GM12878 (cell line): ENCODE results near the gene IVD. TPM values are rescaled to one million over a fixed set of nuclear protein-coding genes. Genes with fewer than 3 reads are reported as not detected.

Experiments used
- ATAC-seq: fragments of 200-7000 bp; cut with Tn5 transposase; 3 replicates; pipeline ENCODE4 v1.9.1; 2020; ENCODE audit warnings: mild to moderate bottlenecking, moderate library complexity
- BruUV-seq: library from RNA; stranded (reverse); fragments of 400-500 nt; replicated peaks from 2 replicates; lab custom pipeline; 2021; lab: Mats Ljungman, UMichigan
- CTCF ChIA-PET: fragments of 300-600 bp; sonication (Branson Sonifier 250); formaldehyde crosslinking; extraction: SDS; loops from one replicate; lab custom pipeline; 2021; ENCODE audit warnings: inconsistent platforms; lab: Yijun Ruan, JAX
- POLR2A ChIA-PET: fragments of 350-600 bp; formaldehyde crosslinking; extraction: SDS; loops from one replicate; lab custom pipeline; 2021; ENCODE audit warnings: inconsistent platforms; lab: Charles Lee
- RAD21 ChIA-PET: fragments of 300-600 bp; sonication (Branson Sonifier 250); formaldehyde crosslinking; loops from one replicate; lab custom pipeline; 2023; ENCODE audit warnings: antibody characterized with exemption; ENCODE audit not compliant: unreplicated experiment; lab: Charles Lee
- SMC1A ChIA-PET: fragments of 300-600 bp; sonication (Branson Sonifier 250); formaldehyde crosslinking; loops from one replicate; lab custom pipeline; 2023; ENCODE audit not compliant: unreplicated experiment, uncharacterized antibody; lab: Charles Lee
- DNase-seq: peaks from one replicate; pipeline ENCODE4 v3.0.0-alpha.2; 2011; ENCODE audit warnings: low read depth, low spot score
- FAIRE-seq: peaks from 3 replicates; lab custom pipeline; 2011; peaks lifted over from hg19 to GRCh38; lab: Jason Lieb, UNC
- H2AFZ ChIP-seq: 2 replicates; pipeline ENCODE4 v1.6.0; 2011; ENCODE audit warnings: low read depth, low read length, control low read depth; ENCODE audit not compliant: control insufficient read depth
- H3K27ac ChIP-seq: 2 replicates; pipeline ENCODE4 v1.5.1; 2011; ENCODE audit warnings: control low read depth; ENCODE audit not compliant: control insufficient read depth, insufficient read depth
- H3K27me3 ChIP-seq, 2 experiments: replicated peaks in 1 of 2; 2 replicates each; pipeline versions ENCODE4 v1.6.0 to v1.6.1; 2011; ENCODE audit warnings: low read length in 1 of 2; ENCODE audit not compliant: control insufficient read depth in 2 of 2, insufficient read depth in 2 of 2
- H3K36me3 ChIP-seq, 2 experiments: 2 replicates each; pipeline ENCODE4 v1.5.1; 2011; ENCODE audit warnings: low read length in 1 of 2; ENCODE audit not compliant: control insufficient read depth in 2 of 2, insufficient read depth in 2 of 2
- H3K4me1 ChIP-seq: 2 replicates; pipeline ENCODE4 v1.6.1; 2011; ENCODE audit warnings: mild to moderate bottlenecking, low read length, moderate library complexity, mixed read lengths; ENCODE audit not compliant: control insufficient read depth, insufficient read depth
- H3K4me2 ChIP-seq: 2 replicates; pipeline ENCODE4 v1.6.0; 2011; ENCODE audit warnings: control low read depth; ENCODE audit not compliant: control insufficient read depth, insufficient read depth
- H3K4me3 ChIP-seq: fragments of 200-600 bp; sonication (generic); 2 replicates; pipeline ENCODE4 v1.5.1; 2016
- H3K79me2 ChIP-seq: 2 replicates; pipeline ENCODE4 v1.6.0; 2011; ENCODE audit warnings: low read length; ENCODE audit not compliant: control insufficient read depth, insufficient read depth
- H3K9ac ChIP-seq: 2 replicates; pipeline ENCODE4 v1.8.0; 2011; ENCODE audit warnings: low read length, control low read depth, mixed read lengths; ENCODE audit not compliant: control insufficient read depth, insufficient read depth
- H3K9me3 ChIP-seq: replicated peaks from 3 replicates; pipeline ENCODE4 v1.5.1; 2011; ENCODE audit warnings: mild to moderate bottlenecking, low read length; ENCODE audit not compliant: control insufficient read depth, insufficient read depth
- H4K20me1 ChIP-seq: 2 replicates; pipeline ENCODE4 v1.6.0; 2011; ENCODE audit not compliant: control insufficient read depth, insufficient read depth
- BACH1 ChIP-seq: fragments of 450-650 bp; IDR thresholded peaks from 2 replicates; pipeline ENCODE4 v1.6.1; 2017; ENCODE audit warnings: mild to moderate bottlenecking, borderline replicate concordance
- BHLHE40 ChIP-seq, 2 experiments: fragments of 450-650 bp in 1 of 2; IDR thresholded peaks; 2 replicates each; pipeline ENCODE4 v1.6.1; 2011 to 2017; ENCODE audit warnings: low read depth in 2 of 2, borderline replicate concordance in 1 of 2, improper control_type of control experiment in 1 of 2, low read length in 1 of 2, mild to moderate bottlenecking in 1 of 2
- CBFB ChIP-seq: IDR thresholded peaks from 2 replicates; pipeline ENCODE4 v1.6.1; 2016; ENCODE audit warnings: antibody characterized with exemption, low read depth
- CEBPZ ChIP-seq: fragments of 150-350 bp; IDR thresholded peaks from 2 replicates; pipeline ENCODE4 v1.6.1; 2016; ENCODE audit warnings: low read depth, low read length
- ELK1 ChIP-seq: IDR thresholded peaks from 2 replicates; pipeline ENCODE4 v1.6.1; 2012; ENCODE audit warnings: low read depth, low read length, improper control_type of control experiment
- HDGF ChIP-seq: fragments of 450-650 bp; IDR thresholded peaks from 2 replicates; pipeline ENCODE4 v1.6.1; 2016; ENCODE audit warnings: antibody characterized with exemption
- JUNB ChIP-seq: IDR thresholded peaks from 2 replicates; pipeline ENCODE4 v1.6.1; 2016; ENCODE audit warnings: antibody characterized with exemption, mild to moderate bottlenecking
- KDM1A ChIP-seq: fragments of 200-600 bp; sonication (generic); IDR thresholded peaks from 2 replicates; pipeline ENCODE4 v1.6.1; 2016; ENCODE audit warnings: borderline replicate concordance
- MAX ChIP-seq: IDR thresholded peaks from 2 replicates; pipeline ENCODE4 v1.6.1; 2012; ENCODE audit warnings: low read depth, low read length, improper control_type of control experiment
- MTA2 ChIP-seq: fragments of 450-650 bp; IDR thresholded peaks from 2 replicates; pipeline ENCODE4 v1.6.1; 2016; ENCODE audit warnings: low read depth, mild to moderate bottlenecking, moderate library complexity
- POLR2A ChIP-seq: IDR thresholded peaks from 2 replicates; pipeline ENCODE4 v1.6.1; 2011; ENCODE audit warnings: low read depth, mild to moderate bottlenecking, low read length
- POU2F2 ChIP-seq: IDR thresholded peaks from 3 replicates; pipeline ENCODE4 v1.6.1; 2011; ENCODE audit warnings: low read depth, mild to moderate bottlenecking, low read length, borderline replicate concordance
- SKIL ChIP-seq: fragments of 450-650 bp; IDR thresholded peaks from 2 replicates; pipeline ENCODE4 v1.6.1; 2017; ENCODE audit warnings: mild to moderate bottlenecking, low read depth, inconsistent platforms; ENCODE audit not compliant: poor library complexity, severe bottlenecking
- SMC3 ChIP-seq: IDR thresholded peaks from 2 replicates; pipeline ENCODE4 v1.6.1; 2011; ENCODE audit warnings: low read length, improper control_type of control experiment, borderline replicate concordance
- SP1 ChIP-seq: IDR thresholded peaks from one replicate; pipeline ENCODE4 v1.6.1; 2011; ENCODE audit warnings: low read depth, low read length
- SUPT20H ChIP-seq: IDR thresholded peaks from 2 replicates; pipeline ENCODE4 v1.6.1; 2011; ENCODE audit warnings: low read depth, mild to moderate bottlenecking, low read length, moderate library complexity, borderline replicate concordance; ENCODE audit not compliant: control insufficient read depth
- TCF12 ChIP-seq: IDR thresholded peaks from 2 replicates; pipeline ENCODE4 v1.6.1; 2011; ENCODE audit warnings: low read depth, mild to moderate bottlenecking, low read length
- USF2 ChIP-seq: IDR thresholded peaks from 2 replicates; pipeline ENCODE4 v1.6.1; 2011; ENCODE audit warnings: low read depth, low read length, improper control_type of control experiment, borderline replicate concordance
- ZBED1 ChIP-seq: IDR thresholded peaks from 2 replicates; pipeline ENCODE4 v1.6.1; 2016; ENCODE audit warnings: borderline replicate concordance
- WGBS: methylation state at CpG from one replicate; pipeline ENCODE4 v1.1.6; 2016; ENCODE audit warnings: low lambda C conversion rate; ENCODE audit not compliant: insufficient replicate concordance, insufficient coverage; ENCODE audit errors: missing lambda C conversion rate; 5-methylcytosine and 5-hydroxymethylcytosine counted together
- in situ Hi-C: fragments of 300-500 bp; cut with MboI; formaldehyde crosslinking; loops from 9 replicates; pipeline ENCODE4 v1.14.3; 2018; ENCODE audit warnings: mixed read lengths
- intact Hi-C: fragments of 100-400 bp; cut with micrococcal nuclease; formaldehyde crosslinking; loops from one replicate; pipeline ENCODE4 v1.14.2; 2022; ENCODE audit not compliant: unreplicated experiment
- polyA plus RNA-seq, 11 experiments: library from polyadenylated mRNA; depleted of rRNA in 4 of 11; unstranded in 6 of 11; stranded (reverse) in 5 of 11; fragments of >200 nt; fragmentation: Nextera tagmentation in 4 of 11; fragmentation: Illumina TruSeq in 1 of 11; extraction: Ambion mirVana in 4 of 11; extraction: Trizol in 1 of 11; gene quantifications; 1 replicate in 1 of 11; 2 replicates in 10 of 11; pipeline versions ENCODE4 v1.2.1 to v1.2.3, GENCODE V29; 2011 to 2016; ENCODE audit warnings: inconsistent platforms in 2 of 11, missing spikeins in 2 of 11, low read depth in 1 of 11
- total RNA-seq, 4 experiments: library from RNA; depleted of rRNA in 3 of 4; stranded (reverse); fragments of >200 nt in 3 of 4; fragmentation: Illumina TruSeq in 1 of 4; extraction: Trizol in 1 of 4; gene quantifications; 2 replicates each; pipeline versions ENCODE4 v1.2.1 to v1.2.3, GENCODE V29; 2013 to 2021

IVD gene
- total and polyA plus RNA-seq, 10 of the 15 experiments (the other 5 are each of a cell fraction or from before 2014, with no cell fraction given): 5.3 to 59.8 (median 45.7) TPM

- intact Hi-C loops: loop anchor here (10.0 kb wide), 1 partner anchor 149 kb away; the partner anchor contains the start of gene KNL1
- Histone ChIP-seq H2AFZ (no peak overlapping the region), H3K27ac (no peak overlapping the region), H3K4me1 (peaks cover 6% of the 10 kb centered on the region), H4K20me1 (peaks cover 23% of the 10 kb centered on the region), H3K4me3 (no peak overlapping the region), H3K9me3 (no peaks in the 10 kb centered on the region), H3K79me2 (peaks cover 39% of the 10 kb centered on the region), H3K36me3 (peaks cover 0 to 4% of the 10 kb centered on the region in 2 experiments; a peak in 1 of 4 replicates), H3K27me3 (no peaks in the 10 kb centered on the region), H3K4me2 (no peak overlapping the region), H3K9ac (no peak overlapping the region)
- in situ Hi-C loops: no loop called here
- BruUV-seq: no TSS peak
- ChIA-PET SMC1A (no interaction called here), CTCF (no interaction called here), POLR2A (no interaction called here), RAD21 (no interaction called here)
- TF ChIP-seq ELK1 (no peak), SP1 (no peak), MTA2 (no peak), USF2 (no peak), CEBPZ (no peak), ZBED1 (no peak), MAX (no peak), CBFB (no peak), BACH1 (no peak), POLR2A (no peak), HDGF (no peak), JUNB (no peak), SKIL (no peak), SUPT20H (no peak), TCF12 (no peak), SMC3 (no peak), KDM1A (no peak), BHLHE40 (IDR thresholded peaks at IDR 0.05; ENCODE audit: borderline replicate concordance in 1 of 2, low read depth in 2 of 2, low read length in 1 of 2) (no peak), POU2F2 (no peak)
- FAIRE-seq (no peak), DNase-seq (no peak), ATAC-seq (no peak)
- 100% methylated on average over 3 of the region's 3 CpGs for WGBS
These were observed 40.5 kb downstream of the IVD start for GRCh38 chr15:40446144-40446543.
